GM19238 (cell line): ENCODE results near the gene HDHD2.

Source experiments
- DNase-seq: peaks from one replicate; pipeline ENCODE4 v3.0.0; 2011; ENCODE audit warnings: low spot score; ENCODE audit not compliant: insufficient read length

The HDHD2 gene

DNA sequence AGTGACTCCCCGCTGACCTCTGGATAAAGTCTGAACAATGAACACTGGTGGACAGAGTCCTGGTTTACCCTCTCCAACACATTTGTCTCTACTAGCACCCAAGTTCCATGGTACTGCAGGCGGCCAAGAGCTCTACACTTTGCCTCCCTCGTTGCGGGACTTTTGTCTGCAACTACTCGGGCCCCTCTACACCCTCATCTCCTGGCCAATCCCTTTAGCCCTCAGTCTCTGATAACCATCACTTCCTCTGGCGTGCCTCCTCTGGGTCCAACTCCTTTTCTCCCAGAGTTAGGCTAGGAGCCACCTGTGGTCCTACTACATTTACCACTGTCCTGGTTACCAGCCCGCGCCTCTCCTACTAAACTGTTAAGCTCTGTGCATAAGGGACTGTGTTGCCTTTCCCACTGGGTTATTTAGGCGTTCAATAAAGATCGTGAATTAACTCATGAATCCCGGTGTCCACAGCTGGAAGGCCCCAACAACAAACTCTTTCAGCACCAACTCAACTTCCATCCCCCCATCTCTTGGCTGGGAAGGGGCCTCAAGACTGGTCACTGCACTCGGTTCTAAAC lies 757 bp downstream of the HDHD2 start:
- no peak for DNase-seq

DNA sequence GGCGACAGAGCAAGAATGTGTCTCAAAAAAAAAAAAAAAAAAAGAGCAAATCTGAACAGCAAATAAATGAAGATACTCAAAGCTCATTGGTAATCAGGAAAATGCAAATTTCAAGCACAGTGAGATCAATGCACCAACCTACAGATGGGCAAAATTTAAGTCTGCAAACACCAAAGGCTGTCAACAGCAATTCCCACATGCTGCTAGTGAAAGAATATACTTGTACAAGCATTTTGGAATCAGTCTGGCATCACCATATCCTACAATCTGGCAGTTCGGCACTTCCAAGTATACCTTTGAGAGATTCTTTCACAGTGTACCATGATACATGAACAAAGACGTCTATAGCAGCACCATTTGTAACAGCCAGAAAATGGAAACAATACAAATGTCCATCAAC lies 4.1 kb downstream of the HDHD2 start:
- DNase-seq: no peak

DNA sequence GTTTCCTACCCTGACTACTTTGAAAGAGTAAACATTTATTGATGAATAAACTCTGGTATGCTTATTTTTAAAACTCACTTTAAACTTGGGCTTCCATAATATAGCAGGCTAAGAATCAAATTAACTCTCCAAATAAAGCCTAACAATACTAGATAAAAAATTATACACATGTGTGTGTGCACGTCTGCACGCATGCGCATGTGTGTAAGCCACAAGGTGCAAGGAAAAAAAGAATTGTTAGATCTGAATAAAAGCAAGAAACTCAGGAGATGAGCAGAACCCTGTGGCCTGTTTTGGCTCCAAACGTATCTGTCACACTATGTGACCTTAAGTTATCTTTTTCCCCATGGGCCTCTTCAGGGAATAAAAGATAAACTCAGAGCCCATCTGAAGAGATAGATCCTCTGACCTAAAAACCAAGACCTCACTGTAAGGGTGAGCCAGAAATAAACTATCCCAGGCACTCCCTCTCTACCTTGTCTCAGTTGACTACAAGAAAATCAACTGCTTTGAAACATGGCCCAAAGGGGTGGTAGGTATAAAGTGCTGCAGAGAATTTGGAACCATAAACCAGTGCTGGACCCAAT lies 6.3 kb downstream of the HDHD2 start:
- DNase-seq: no peak

DNA sequence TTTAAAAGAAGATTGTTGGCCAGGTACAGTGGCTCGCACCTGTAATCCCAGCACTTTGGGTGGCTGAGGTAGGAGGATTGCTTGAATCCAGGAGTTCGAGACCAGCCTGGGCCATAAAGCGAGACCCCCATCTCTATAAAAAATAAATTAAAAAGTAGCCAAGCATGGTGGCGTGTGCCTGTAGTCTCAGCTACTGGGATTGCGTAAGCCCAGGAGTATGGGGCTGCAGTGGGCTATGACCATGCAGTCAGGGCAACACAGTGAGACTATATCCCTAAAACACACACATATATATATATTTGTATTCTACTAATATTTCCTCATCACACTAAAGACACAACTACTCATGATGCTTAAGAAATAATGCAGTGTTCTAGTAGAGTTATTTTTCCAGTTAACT lies 7.1 kb downstream of the HDHD2 start:
- DNase-seq: no peak

DNA sequence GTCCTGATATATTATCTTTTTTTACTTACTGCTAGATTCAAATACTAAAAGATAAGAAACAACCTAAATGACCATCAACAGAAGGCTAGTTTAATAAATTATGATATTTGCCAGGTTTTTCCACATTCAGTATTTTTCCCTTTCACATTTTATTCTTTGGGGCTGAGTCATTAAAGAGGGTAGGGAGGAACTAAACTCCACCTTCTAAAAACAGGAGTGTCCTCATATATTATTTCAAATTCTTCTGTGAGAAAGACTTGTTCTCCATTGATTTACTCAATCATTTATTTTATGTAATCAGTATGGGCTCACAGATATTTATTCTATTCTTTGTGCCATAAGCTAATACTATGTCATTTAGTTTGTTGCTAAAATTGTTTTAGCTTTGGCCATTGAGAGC lies 9.0 kb downstream of the HDHD2 start:
- DNase-seq: no peak

DNA sequence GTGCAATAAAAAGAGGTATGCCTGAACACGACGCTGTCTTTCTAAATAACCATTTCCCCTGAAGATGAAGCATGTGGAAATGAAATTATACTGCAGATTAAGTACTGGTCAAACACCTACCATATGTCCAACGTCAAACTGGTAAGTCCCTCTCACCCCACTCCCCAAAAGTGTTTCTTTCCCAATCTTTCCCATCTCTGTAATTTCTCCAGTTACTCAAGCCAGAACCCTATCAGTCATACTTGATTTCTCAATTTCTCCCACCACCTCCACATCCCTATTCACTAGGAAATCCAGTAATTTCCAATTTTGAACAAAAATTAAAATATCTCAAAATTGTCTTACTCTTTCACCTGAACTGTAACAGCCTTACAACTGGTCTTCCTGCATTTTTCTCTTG lies 29.2 kb downstream of the HDHD2 start:
- no peak for DNase-seq

DNA sequence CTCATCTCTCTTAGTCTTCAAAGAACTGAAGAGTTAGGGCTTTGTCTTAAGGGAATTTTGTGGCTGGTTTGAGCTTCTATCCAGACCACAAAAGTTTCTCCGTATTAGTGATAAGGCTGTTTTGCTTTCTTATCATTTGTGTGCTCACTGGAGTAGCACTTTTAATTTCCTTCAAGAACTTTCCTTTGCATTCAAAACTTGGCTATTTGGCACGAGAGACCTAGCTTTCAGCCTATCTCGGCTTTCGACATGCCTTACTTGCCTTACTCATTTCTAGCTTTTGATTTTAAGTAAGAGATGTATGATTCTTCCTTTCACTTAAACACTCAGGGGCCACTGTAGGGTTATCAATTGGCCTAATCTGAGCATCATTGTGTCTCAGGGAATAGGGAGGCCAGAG lies 29.9 kb downstream of the HDHD2 start:
- DNase-seq: no peak

DNA sequence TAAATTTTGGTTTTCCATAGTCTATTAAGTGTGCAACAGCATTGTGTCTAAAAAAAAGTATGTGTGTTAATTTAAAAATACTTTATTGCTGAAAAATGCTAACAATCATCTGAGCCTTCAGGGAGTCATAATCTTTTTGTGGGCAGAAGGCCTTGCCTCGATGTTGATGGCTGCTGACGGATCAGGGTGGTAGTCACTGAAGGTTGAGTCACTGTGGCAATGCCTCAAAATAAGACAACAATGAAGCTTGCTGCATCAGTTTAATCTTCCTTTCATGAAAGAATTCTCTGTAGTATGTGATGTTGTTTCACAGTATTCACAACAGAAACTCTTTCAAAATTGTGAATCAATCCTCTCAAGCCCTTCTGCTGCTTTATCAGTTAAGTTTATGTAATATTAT lies 31.3 kb downstream of the HDHD2 start:
- DNase-seq: no peak

DNA sequence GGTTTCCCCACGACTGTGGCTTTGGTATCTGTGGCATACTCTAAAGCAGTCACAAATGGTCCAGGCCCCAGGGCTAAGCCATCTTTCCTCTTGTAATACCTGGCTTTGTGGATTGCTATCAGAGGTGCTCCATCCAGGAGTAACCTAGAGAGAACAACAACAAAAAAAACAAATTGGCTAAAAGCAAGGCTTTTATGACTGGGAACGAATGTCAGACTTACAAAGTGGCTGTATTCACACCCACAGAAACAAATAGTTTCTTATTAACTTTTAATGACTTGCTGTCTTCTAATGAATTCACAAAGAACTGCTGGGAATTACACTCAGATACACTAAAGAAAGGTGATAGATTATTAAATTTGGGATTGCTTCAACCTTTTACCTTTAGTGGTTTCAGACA lies 35.1 kb downstream of the HDHD2 start:
- DNase-seq: no peak

DNA sequence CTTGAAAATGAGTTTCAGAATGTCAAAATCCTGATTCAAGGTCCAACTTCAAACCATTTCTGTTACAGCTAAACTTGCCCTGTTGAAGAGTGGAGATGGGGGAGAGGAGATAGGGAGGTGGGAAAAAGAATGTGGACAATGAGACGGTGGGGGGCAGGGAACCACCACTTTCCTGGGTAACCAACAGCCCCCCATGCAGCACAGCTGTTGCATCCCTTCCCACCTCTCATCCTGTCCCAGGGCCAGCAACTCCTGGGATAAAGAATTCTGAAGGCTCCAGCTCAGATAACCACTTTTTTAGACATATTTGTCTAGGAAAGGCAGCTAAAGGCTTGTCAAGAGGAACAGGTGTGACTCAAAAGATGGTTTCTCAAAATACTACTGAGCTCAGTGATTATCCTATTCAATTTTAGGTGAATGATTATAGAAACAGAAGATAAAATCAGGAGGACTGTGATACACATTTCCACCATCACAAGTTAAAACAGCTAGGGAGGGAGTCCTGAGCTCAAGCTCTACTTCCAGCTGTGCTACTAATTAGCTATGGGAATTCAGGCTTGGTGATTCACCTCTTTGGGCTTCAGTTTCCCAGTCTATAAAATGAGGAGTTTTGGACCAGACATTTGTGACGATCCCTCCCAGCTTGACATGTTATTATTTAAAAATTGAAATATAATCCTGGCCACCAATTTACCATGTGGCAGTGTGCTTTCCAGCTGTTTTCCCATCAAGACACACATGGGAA lies 36.3 kb downstream of the HDHD2 start:
- DNase-seq: no peak

DNA sequence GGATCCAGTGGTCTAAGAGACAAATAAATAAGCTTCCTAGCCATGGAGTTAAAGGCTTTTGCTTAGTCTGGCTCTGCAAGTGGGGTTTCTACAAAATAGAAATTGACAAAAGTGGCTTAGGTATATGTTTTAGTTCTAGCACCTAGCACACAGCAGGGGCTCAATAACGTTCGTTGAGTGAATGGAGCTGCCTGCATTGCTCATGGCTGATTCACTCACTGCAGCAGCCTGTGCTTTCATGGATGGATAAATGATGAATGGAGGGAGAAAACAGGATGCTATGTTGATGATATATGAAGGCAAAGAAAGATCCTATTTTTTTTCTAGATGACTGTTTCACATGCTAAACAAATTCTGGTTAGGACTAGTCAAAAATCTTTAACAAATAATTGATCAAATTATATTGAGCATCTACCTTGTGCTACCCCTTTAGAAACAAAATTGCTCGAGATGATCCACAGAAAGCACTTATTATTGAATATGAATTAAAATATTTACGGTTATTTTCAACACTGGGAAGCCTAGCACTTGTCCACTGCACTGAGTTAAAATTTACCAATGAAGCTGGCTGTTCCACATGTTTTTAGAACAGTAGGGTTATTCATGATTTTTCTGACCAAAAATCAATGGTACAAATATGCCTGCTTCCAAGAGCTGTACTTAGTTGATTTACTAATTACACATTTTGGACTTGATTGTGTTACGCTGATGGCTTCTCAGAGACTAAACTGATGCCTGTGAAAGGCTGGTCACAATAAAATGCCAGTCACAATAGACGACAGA lies 39.6 kb downstream of the HDHD2 start:
- no peak for DNase-seq

DNA sequence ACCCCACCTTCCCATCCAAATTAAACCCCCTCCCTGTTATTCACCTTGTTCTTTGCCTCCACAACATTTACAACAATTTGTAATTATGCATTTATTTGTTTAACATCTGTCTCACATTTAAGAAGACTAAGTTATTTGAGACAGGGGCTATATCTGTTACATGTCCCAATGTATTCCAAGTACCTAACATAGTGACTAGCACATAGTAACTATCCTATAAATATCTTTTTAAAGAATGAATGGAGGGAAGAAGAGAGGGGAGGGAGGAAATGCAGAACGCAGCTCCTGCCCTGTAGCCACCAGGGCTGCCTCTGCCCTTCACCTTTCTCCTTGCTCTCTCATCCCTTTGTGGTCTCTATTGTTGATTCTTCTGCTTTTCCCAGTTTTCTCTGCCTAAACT lies 40.6 kb downstream of the HDHD2 start:
- no peak for DNase-seq

DNA sequence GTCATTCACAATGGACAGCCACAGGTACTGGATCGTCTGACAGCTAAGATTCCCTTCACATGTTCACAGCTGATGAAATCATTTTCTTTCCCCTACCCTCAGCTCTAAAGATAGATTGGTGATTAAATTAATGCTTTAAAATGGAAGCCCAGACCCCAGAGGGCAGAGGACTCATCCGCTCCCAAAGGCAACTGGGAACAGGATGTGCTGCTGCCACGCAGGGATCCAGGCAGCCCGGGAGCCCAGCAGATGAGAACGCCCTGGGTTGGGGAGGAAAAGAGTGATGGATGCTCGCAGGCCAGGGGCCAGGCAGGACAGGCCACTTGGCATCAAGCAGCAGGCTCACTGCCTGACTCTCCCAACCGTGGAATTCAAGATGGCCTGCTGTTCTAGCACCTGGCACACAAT lies 41.3 kb downstream of the HDHD2 start:
- DNase-seq: no peak

DNA sequence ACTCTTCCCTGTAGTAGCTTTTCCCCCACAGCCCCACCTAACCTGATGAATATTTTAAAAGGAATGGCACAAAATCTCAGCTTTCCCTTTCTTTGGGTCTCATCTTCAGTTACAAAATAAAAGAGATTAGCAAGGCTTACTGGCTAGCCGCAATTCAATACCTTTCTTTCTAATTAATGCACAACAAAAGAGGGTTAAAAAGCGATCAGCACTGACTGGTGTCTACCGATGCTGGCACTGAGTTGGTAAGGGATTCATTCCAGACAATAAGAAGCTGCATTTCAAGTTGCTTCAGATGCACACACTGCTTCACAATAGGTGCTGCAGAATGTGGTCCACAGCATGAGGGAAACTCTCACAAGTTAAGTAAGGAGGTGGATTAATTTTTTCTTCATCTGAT lies 41.9 kb downstream of the HDHD2 start:
- no peak for DNase-seq

DNA sequence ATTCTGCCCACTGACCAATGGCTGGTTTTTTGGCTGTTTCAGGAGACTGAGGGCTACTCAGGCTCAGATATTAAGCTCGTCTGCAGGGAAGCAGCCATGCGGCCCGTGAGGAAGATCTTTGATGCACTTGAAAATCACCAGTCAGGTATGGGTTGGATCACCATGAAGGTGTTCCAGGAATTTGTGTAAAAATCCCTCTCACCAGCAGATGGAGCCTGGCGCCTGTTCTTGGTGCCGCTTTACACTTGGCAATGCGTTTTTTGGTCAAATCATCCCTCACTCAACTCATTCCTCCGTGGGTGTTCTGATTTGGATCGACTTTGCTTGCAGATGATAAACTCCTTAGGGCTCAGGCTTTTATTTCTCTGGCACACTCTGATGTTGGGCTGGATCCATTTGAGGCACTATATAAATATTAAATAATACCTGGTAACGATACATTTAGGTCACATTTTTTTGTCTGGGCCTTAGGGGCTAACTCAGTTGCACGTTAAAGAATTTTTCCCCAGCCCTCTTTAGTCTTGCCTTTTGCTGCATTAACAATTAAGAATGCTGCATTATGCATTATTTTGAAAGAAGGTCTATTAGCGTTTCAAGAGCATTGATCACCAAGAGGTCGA lies 50.0 kb downstream of the HDHD2 start:
- DNase-seq: peak; percentile 14

DNA sequence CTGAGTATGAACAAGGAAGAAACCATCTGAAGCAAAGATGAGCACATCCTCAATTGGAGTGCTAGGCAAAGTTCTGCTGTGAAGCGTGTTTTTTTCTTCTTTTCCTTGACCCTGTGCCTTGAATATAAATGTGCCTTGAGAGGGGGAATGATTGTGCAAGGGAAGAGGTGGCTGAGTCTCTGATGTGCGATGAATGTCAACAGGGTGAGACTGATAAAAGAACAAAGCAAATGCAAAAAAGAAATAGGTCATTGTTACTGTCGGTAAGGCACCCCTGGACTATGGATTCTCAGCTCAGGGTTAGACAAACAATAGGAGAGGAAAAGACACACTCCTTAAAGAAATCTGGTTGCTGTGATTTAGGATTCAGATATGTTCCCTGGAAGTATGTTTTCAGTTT lies 54.5 kb downstream of the HDHD2 start:
- no peak for DNase-seq

DNA sequence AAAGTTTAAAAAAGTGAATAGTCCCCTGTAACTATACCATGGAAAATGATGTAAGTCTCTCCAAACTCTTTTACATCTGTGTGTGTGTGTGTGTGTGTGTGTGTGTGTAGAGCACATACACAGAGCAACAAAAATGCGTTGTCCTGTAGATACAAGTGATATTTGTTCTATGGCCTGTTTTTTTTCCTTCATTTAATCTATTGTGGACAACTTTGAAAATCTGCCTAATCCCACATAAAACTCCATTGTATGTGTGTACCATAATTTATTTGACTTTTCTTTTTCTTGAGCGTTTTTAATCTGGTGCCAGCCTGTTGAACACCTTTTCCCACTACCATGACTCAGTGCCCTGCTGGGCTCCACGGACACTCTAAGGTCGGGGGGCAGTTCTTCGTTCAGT lies 62.6 kb downstream of the HDHD2 start:
- no peak for DNase-seq

DNA sequence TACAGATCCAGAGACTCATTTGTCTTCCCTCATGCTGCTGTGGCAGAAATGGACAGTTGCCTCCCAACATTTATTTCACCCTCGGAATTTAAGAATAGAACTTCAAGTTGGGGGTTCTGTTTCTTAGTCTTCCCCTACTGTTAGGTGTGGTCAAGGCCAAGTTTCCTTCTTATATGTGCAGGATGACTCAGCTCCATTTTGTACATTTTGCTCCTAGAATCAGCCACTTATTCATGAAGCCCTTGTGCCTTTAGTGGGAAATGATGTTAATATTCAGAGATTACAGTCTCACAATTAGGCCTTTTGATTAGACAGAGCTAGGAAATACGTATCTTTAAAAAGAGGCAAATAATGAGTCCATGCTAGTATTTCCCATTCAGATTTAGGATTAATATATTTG lies 68.7 kb downstream of the HDHD2 start:
- DNase-seq: no peak

DNA sequence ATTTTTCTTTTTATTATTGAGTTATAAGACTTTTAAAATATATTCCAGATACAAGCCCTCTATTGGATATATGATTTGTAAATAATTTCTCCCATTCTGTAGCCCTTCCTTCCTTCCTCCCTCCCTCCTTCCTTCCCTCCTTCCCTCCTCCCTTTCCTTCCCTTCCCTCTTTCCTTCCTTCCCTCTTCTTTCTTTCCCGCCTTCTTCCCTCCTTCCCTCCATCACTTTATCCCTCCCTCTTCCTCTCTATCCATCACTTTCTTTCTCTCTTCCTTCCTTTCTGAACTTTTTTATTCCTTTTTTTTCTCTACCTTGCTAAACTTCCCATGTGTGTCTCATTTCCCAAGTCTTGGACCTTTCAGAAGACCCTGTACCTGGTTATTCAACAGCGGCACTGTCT lies 69.4 kb downstream of the HDHD2 start:
- DNase-seq: no peak

DNA sequence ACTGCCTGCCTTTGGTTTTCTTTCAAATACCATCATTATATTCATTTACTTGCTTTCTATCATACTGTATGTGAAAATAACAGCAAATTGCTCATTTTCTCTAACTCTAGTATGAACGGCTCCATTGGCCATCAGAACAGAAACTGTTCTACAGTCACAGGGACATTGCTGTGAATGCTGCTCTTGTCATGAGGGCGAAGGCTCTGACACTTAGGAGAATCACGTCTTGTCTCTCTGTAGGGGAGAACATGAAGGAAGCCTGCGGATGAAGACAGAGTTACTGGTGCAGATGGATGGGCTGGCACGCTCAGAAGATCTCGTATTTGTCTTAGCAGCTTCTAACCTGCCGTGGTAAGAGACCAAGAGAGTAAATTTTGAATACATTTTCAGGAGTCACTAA lies 73.2 kb downstream of the HDHD2 start:
- no peak for DNase-seq

DNA sequence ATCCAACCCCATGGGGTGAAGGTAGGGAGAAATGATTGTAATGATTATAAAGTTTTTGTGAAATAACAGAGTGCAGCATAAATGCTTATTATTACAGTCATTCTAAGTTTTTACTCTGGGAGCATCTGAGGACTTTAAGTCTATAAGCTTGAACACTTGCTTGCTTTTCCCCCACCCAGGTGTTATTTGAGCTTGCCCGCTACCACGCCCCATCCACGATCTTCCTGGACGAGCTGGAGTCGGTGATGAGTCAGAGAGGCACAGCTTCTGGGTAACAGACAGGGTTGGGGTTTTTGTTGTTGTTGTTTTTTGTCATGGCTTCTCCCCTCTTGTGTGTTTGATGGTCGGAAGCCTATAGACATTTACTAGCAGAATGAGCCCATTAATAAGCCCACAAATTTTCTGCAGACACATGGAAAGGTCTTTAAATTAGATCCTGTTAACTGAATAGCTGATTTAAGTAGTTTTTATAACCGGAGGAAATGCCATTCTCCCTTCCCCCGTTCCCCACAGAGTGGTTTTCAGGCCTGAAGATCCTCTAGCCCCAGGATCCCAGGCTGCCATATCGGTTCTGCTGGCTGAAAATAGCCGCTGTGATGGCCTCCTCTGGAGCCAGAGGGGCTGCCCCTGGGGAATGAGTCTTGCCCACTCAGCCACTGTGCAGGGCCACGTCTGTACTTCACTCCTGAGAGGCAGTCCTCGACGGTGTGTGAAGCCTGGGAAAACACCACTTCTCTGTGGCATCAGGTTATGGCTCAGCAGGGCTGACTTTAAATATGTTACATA lies 75.0 kb downstream of the HDHD2 start:
- no peak for DNase-seq
